SK-N-SH treated with all-trans-retinoic acid at 6 μM for 48 hours (cell line): ENCODE data around the gene PARVB.

Experiments
- RARB ChIP-seq: fragments of 250-450 bp; sonication (Bioruptor Pico); IDR thresholded peaks from 2 replicates; pipeline ENCODE4 v1.8.0; 2021; ENCODE audit warnings: mild to moderate bottlenecking, moderate library complexity
- ZFP3 ChIP-seq: fragments of 250-450 bp; sonication (Bioruptor Pico); IDR thresholded peaks from 2 replicates; pipeline ENCODE4 v1.5.0; 2020; ENCODE audit warnings: mild to moderate bottlenecking, moderate library complexity
- ZFP30 ChIP-seq: fragments of 450-650 bp; formaldehyde crosslinking; IDR thresholded peaks from 2 replicates; pipeline ENCODE4 v1.5.0; 2022; ENCODE audit warnings: mild to moderate bottlenecking, moderate library complexity

GRCh38 chr22:44212936-44213335, 188.8 kb downstream of the PARVB start:
- TF ChIP-seq RARB (CRISPR knock-in tag) (no peak), ZFP30 (CRISPR knock-in tag) (no peak), ZFP3 (CRISPR knock-in tag) (no peak)
